Gastroesophageal sphincter (tissue), 3 donors: Measurements from ENCODE around the gene COG4.

Source experiments
- EP300 ChIP-seq: sonication (generic); formaldehyde crosslinking; IDR thresholded peaks from one replicate; pipeline ENCODE4 v1.6.1; 2017; ENCODE audit warnings: antibody characterized with exemption, mild to moderate bottlenecking
- POLR2A ChIP-seq, 2 donors: fragments of 450-650 bp; IDR thresholded peaks; one replicate each; pipeline ENCODE4 v1.6.1; 2017; ENCODE audit warnings: antibody characterized with exemption in 2 of 2, mild to moderate bottlenecking in 2 of 2, moderate library complexity in 1 of 2
- POLR2AphosphoS5 ChIP-seq: sonication (generic); formaldehyde crosslinking; IDR thresholded peaks from one replicate; pipeline ENCODE4 v1.6.1; 2017; ENCODE audit warnings: antibody characterized with exemption
- TF ChIP-seq, protein P1 (sequence below), 4 experiments: fragments of 200-600 bp in 2 of 4; fragments of 450-650 bp in 2 of 4; sonication (generic) in 1 of 4; IDR thresholded peaks; one replicate each; pipeline ENCODE4 v1.5.1; 2017 to 2019; ENCODE audit warnings: antibody characterized with exemption in 4 of 4, mild to moderate bottlenecking in 2 of 4, moderate library complexity in 2 of 4

DNA sequence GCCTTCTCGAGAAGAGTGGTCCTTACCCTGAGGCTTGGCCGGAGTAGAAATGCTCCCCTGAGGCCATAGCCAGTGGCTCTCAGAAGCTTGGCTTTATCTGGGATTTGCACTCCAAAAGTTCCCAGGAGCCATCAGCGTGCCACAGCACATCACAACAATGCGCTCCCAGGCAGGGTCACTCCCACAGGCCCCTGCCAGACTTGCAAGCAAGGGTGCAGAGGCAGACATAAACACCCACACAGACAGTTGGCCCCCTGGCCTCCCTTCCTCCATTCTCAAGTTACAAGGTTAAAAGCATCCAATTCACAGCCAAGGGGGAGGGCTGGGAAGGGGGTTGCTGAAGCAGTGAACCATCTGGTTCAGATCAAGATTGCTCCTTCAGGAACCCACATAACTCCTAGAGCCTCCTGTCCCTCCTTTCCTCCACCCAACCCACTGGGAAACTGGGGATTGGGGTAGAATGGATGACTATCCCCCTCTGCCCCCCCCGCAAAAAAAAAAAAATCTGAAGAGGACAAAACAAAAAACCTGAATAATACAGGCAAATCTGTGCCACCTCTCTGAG lies 86.3 kb downstream of the COG4 start:
- TF ChIP-seq, protein P1, sequence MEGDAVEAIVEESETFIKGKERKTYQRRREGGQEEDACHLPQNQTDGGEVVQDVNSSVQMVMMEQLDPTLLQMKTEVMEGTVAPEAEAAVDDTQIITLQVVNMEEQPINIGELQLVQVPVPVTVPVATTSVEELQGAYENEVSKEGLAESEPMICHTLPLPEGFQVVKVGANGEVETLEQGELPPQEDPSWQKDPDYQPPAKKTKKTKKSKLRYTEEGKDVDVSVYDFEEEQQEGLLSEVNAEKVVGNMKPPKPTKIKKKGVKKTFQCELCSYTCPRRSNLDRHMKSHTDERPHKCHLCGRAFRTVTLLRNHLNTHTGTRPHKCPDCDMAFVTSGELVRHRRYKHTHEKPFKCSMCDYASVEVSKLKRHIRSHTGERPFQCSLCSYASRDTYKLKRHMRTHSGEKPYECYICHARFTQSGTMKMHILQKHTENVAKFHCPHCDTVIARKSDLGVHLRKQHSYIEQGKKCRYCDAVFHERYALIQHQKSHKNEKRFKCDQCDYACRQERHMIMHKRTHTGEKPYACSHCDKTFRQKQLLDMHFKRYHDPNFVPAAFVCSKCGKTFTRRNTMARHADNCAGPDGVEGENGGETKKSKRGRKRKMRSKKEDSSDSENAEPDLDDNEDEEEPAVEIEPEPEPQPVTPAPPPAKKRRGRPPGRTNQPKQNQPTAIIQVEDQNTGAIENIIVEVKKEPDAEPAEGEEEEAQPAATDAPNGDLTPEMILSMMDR (IDR thresholded peaks at IDR 0.05) = no peak
- TF ChIP-seq POLR2A (IDR thresholded peaks at IDR 0.05) (no peak), EP300 (no peak), POLR2AphosphoS5 (no peak)
